GM23248 (cell line): Measurements from ENCODE around the gene CABP7. TPM values are rescaled to one million over a fixed set of nuclear protein-coding genes. Genes with fewer than 3 reads are reported as not detected.

Experiments used
- DNase-seq: peaks from one replicate; pipeline ENCODE4 v3.0.0-alpha.2; 2015
- H2AFZ ChIP-seq: fragments of 200-600 bp; sonication (generic); 2 replicates; pipeline ENCODE4 v1.6.1; 2016; ENCODE audit warnings: antibody characterized with exemption
- H3F3A ChIP-seq: fragments of 200-600 bp; sonication (generic); 2 replicates; pipeline ENCODE4 v1.6.1; 2016; ENCODE audit warnings: mild to moderate bottlenecking, antibody characterized with exemption, mixed run types; ENCODE audit not compliant: insufficient read depth
- H3K27ac ChIP-seq: fragments of 200-600 bp; sonication (generic); 2 replicates; pipeline ENCODE4 v1.5.1; 2016; ENCODE audit warnings: mild to moderate bottlenecking
- H3K27me3 ChIP-seq: fragments of 200-600 bp; sonication (generic); replicated peaks from 2 replicates; pipeline ENCODE4 v1.6.1; 2016; ENCODE audit warnings: mild to moderate bottlenecking; ENCODE audit not compliant: insufficient read depth
- H3K36me3 ChIP-seq: fragments of 200-600 bp; sonication (generic); 2 replicates; pipeline ENCODE4 v1.6.1; 2016; ENCODE audit warnings: low read depth, mild to moderate bottlenecking
- H3K4me1 ChIP-seq: fragments of 200-600 bp; sonication (generic); 2 replicates; pipeline ENCODE4 v1.6.1; 2016; ENCODE audit warnings: mild to moderate bottlenecking; ENCODE audit not compliant: insufficient read depth
- H3K4me2 ChIP-seq: fragments of 200-600 bp; sonication (generic); one replicate; pipeline ENCODE4 v1.6.1; 2016; ENCODE audit warnings: mild to moderate bottlenecking; ENCODE audit not compliant: unreplicated experiment
- H3K4me3 ChIP-seq: fragments of 200-600 bp; sonication (generic); 2 replicates; pipeline ENCODE4 v1.5.1; 2016; ENCODE audit warnings: mild to moderate bottlenecking
- H3K79me2 ChIP-seq: fragments of 200-600 bp; sonication (generic); 2 replicates; pipeline ENCODE4 v1.6.1; 2016; ENCODE audit warnings: mild to moderate bottlenecking; ENCODE audit not compliant: insufficient read depth
- H3K9ac ChIP-seq: fragments of 200-600 bp; sonication (generic); 2 replicates; pipeline ENCODE4 v1.6.1; 2016; ENCODE audit warnings: mild to moderate bottlenecking
- H3K9me2 ChIP-seq: fragments of 200-600 bp; sonication (generic); 2 replicates; pipeline ENCODE4 v1.6.1; 2016; ENCODE audit warnings: mixed run types, mild to moderate bottlenecking, moderate library complexity; ENCODE audit not compliant: insufficient read depth
- H3K9me3 ChIP-seq: fragments of 200-600 bp; sonication (generic); one replicate; pipeline ENCODE4 v1.6.1; 2017; ENCODE audit warnings: low read depth
- H4K20me1 ChIP-seq: fragments of 200-600 bp; sonication (generic); 2 replicates; pipeline ENCODE4 v1.6.0; 2016; ENCODE audit not compliant: insufficient read depth
- EZH2 ChIP-seq: fragments of 200-600 bp; sonication (generic); IDR thresholded peaks from 2 replicates; pipeline ENCODE4 v1.6.1; 2018; ENCODE audit warnings: antibody characterized with exemption, mild to moderate bottlenecking; ENCODE audit not compliant: insufficient read depth, poor library complexity, severe bottlenecking
- EZH2phosphoT487 ChIP-seq: fragments of 200-600 bp; sonication (generic); IDR thresholded peaks from 2 replicates; pipeline ENCODE4 v1.6.1; 2018; ENCODE audit warnings: antibody characterized with exemption, moderate library complexity, mild to moderate bottlenecking, low read depth; ENCODE audit not compliant: insufficient read depth
- WGBS, 2 experiments: methylation state at CpG; one replicate each; pipeline ENCODE4 v1.1.6; 2015 to 2017; ENCODE audit warnings: low lambda C conversion rate in 2 of 2, low coverage in 1 of 2; ENCODE audit errors: missing lambda C conversion rate in 2 of 2; 5-methylcytosine and 5-hydroxymethylcytosine counted together
- in situ Hi-C: fragments of 300-500 bp; cut with MboI; formaldehyde crosslinking; loops from 2 replicates; pipeline ENCODE4 v1.15.0; 2020
- polyA plus RNA-seq: library from polyadenylated mRNA; unstranded; fragments of >200 nt; fragmentation: Nextera tagmentation; extraction: Ambion mirVana; gene quantifications from 2 replicates; pipeline ENCODE4 v1.2.1, GENCODE V29; 2016
- total RNA-seq: library from RNA; depleted of rRNA; stranded (reverse); fragments of >200 nt; shearing (Covaris generic); gene quantifications from 2 replicates; pipeline ENCODE4 v1.2.3, GENCODE V29; 2014

CABP7 gene
- total and polyA plus RNA-seq, 2 experiments from 2014 or later, result 0.08 TPM; not detected in 1

GRCh38 chr22:29716814-29717545, 2.8 kb upstream of the CABP7 start:
- Histone ChIP-seq H3K9ac (no peak overlapping the region), H3K4me2 (no peak overlapping the region), H3K4me1 (no peaks in the 10 kb centered on the region), H2AFZ (no peak overlapping the region), H3K4me3 (no peak overlapping the region), H3K9me3 (no peaks in the 10 kb centered on the region), H3K27ac (no peak overlapping the region), H3F3A (no peaks in the 10 kb centered on the region), H4K20me1 (no peaks in the 10 kb centered on the region), H3K36me3 (no peaks in the 10 kb centered on the region), H3K27me3 (peaks cover 42% of the 10 kb centered on the region), H3K9me2 (no peaks in the 10 kb centered on the region), H3K79me2 (no peaks in the 10 kb centered on the region)
- peak; percentile 82 for DNase-seq
- in situ Hi-C loops, result no loop called here
- WGBS, 2 experiments, result 44 to 49% methylated on average over 12 to 16 of the region's 16 CpGs
- TF ChIP-seq EZH2phosphoT487 (no peak), EZH2 (no peak)

- Histone ChIP-seq H3K9me2 (no peaks in the 10 kb centered on the region), H3K9me3 (no peaks in the 10 kb centered on the region), H3F3A (no peaks in the 10 kb centered on the region), H3K27me3 (peaks cover 35% of the 10 kb centered on the region), H4K20me1 (no peaks in the 10 kb centered on the region), H3K4me1 (no peaks in the 10 kb centered on the region), H2AFZ (no peak overlapping the region), H3K36me3 (no peaks in the 10 kb centered on the region), H3K27ac (no peak overlapping the region), H3K4me3 (no peak overlapping the region), H3K79me2 (no peaks in the 10 kb centered on the region), H3K9ac (no peak overlapping the region), H3K4me2 (no peak overlapping the region)
- in situ Hi-C loops, result no loop called here
- 79 to 85% methylated on average over 11 of the region's 11 CpGs for WGBS, 2 experiments
- TF ChIP-seq EZH2phosphoT487 (no peak), EZH2 (no peak)
- no peak for DNase-seq
Measured at GRCh38 chr22:29717789-29718188, 2.0 kb upstream of the CABP7 start.

GRCh38 chr22:29718949-29719898, 579 bp upstream of the CABP7 start:
- no peak for DNase-seq
- no peak overlapping the region for H2AFZ ChIP-seq
- H3K4me2 ChIP-seq, result no peak overlapping the region
- TF ChIP-seq EZH2phosphoT487 (no peak), EZH2 (peak; percentile 76)
- H3K9me2 ChIP-seq, result no peaks in the 10 kb centered on the region
- no peaks in the 10 kb centered on the region for H3K79me2 ChIP-seq
- no peaks in the 10 kb centered on the region for H3K4me1 ChIP-seq
- H3K9me3 ChIP-seq, result no peaks in the 10 kb centered on the region
- H3K4me3 ChIP-seq, result no peak overlapping the region
- in situ Hi-C loops, result no loop called here
- peaks cover 25% of the 10 kb centered on the region for H3K27me3 ChIP-seq
- no peak overlapping the region for H3K27ac ChIP-seq
- no peaks in the 10 kb centered on the region for H3K36me3 ChIP-seq
- WGBS, 2 experiments, result 36 to 43% methylated on average over 19 to 24 of the region's 24 CpGs
- no peak overlapping the region for H3K9ac ChIP-seq
- H3F3A ChIP-seq, result no peaks in the 10 kb centered on the region
- H4K20me1 ChIP-seq, result no peaks in the 10 kb centered on the region

- no peak overlapping the region for H3K4me2 ChIP-seq
- H2AFZ ChIP-seq, result no peak overlapping the region
- no peaks in the 10 kb centered on the region for H3K9me3 ChIP-seq
- in situ Hi-C loops, result no loop called here
- H3K4me3 ChIP-seq, result no peak overlapping the region
- H3K9ac ChIP-seq, result no peak overlapping the region
- no peaks in the 10 kb centered on the region for H3K4me1 ChIP-seq
- WGBS, 2 experiments, result 6 to 9% methylated on average over 19 to 52 of the region's 53 CpGs
- H3F3A ChIP-seq, result no peaks in the 10 kb centered on the region
- TF ChIP-seq EZH2 (peak; percentile 92), EZH2phosphoT487 (0 out of 2 replicates have a peak, but pooled peaks have one; percentile 36)
- no peaks in the 10 kb centered on the region for H4K20me1 ChIP-seq
- H3K36me3 ChIP-seq, result no peaks in the 10 kb centered on the region
- H3K9me2 ChIP-seq, result no peaks in the 10 kb centered on the region
- no peak for DNase-seq
- no peak overlapping the region for H3K27ac ChIP-seq
- H3K79me2 ChIP-seq, result no peaks in the 10 kb centered on the region
- peaks cover 25% of the 10 kb centered on the region for H3K27me3 ChIP-seq
Measured at GRCh38 chr22:29720811-29721323, 1.1 kb downstream of the CABP7 start.
